ENCODE data around the gene TYMS.

The TYMS gene

GRCh38 chr18:647304-647703 lies 10.1 kb upstream of the TYMS start:
- Histone ChIP-seq H3K9ac (ENCODE audit: low read length) (no peak overlapping the region), H3K27ac (ENCODE audit: low read depth, low read length) (no peak overlapping the region), H3K4me3 (ENCODE audit: low read depth, low read length) (no peak overlapping the region), H3K4me1 (ENCODE audit: control insufficient read depth, insufficient read depth, low read length) (no peaks in the 10 kb centered on the region), H3K9me3 (ENCODE audit: control insufficient read depth, insufficient read depth, low read depth, low read length) (peaks cover 3% of the 10 kb centered on the region; the same call in 1 of the 2 replicates), H3K27me3 (ENCODE audit: control insufficient read depth, insufficient read depth, low read length) (no peaks in the 10 kb centered on the region), H3K36me3 (ENCODE audit: control insufficient read depth, insufficient read depth, low read length) (no peaks in the 10 kb centered on the region)

- Histone ChIP-seq H3K27ac (ENCODE audit: low read depth, low read length) (no peak overlapping the region), H3K36me3 (ENCODE audit: control insufficient read depth, insufficient read depth, low read length) (no peaks in the 10 kb centered on the region)
Measured at GRCh38 chr18:649341-649740, 8.1 kb upstream of the TYMS start.

GRCh38 chr18:650428-650858 lies 7.0 kb upstream of the TYMS start:
- no peak overlapping the region for H3K27ac ChIP-seq (ENCODE audit: low read depth, low read length)
- no peak overlapping the region for H3K9ac ChIP-seq (ENCODE audit: low read length)
- H3K27me3 ChIP-seq (ENCODE audit: control insufficient read depth, insufficient read depth, low read length) = no peaks in the 10 kb centered on the region

More at GRCh38 chr18:649341-649740, 8.1 kb upstream of the TYMS start:
- Histone ChIP-seq H3K27me3 (ENCODE audit: control insufficient read depth, insufficient read depth, low read length) (no peaks in the 10 kb centered on the region), H3K9ac (ENCODE audit: low read length) (no peak overlapping the region), H3K9me3 (ENCODE audit: control insufficient read depth, insufficient read depth, low read depth, low read length) (peaks cover 3% of the 10 kb centered on the region; the same call in 1 of the 2 replicates), H3K4me3 (ENCODE audit: low read depth, low read length) (no peak overlapping the region), H3K4me1 (ENCODE audit: control insufficient read depth, insufficient read depth, low read length) (no peaks in the 10 kb centered on the region)

GRCh38 chr18:652131-652530 lies 5.3 kb upstream of the TYMS start:
- H3K4me1 ChIP-seq (ENCODE audit: control insufficient read depth, insufficient read depth, low read length) = 0 out of 2 replicates have a peak, but pooled peaks cover 9% of the 10 kb centered on the region
- H3K4me3 ChIP-seq (ENCODE audit: low read depth, low read length) = no peak overlapping the region
- no peak overlapping the region for H3K9ac ChIP-seq (ENCODE audit: low read length)
- H3K9me3 ChIP-seq (ENCODE audit: control insufficient read depth, insufficient read depth, low read depth, low read length) = no peaks in the 10 kb centered on the region
- H3K27me3 ChIP-seq (ENCODE audit: control insufficient read depth, insufficient read depth, low read length) = no peaks in the 10 kb centered on the region
- H3K27ac ChIP-seq (ENCODE audit: low read depth, low read length) = no peak overlapping the region
- H3K36me3 ChIP-seq (ENCODE audit: control insufficient read depth, insufficient read depth, low read length) = no peaks in the 10 kb centered on the region

More at GRCh38 chr18:650428-650858, 7.0 kb upstream of the TYMS start:
- 0 out of 2 replicates have a peak, but pooled peaks cover 3% of the 10 kb centered on the region for H3K4me1 ChIP-seq (ENCODE audit: control insufficient read depth, insufficient read depth, low read length)
- H3K9me3 ChIP-seq (ENCODE audit: control insufficient read depth, insufficient read depth, low read depth, low read length) = no peaks in the 10 kb centered on the region
- H3K36me3 ChIP-seq (ENCODE audit: control insufficient read depth, insufficient read depth, low read length) = no peaks in the 10 kb centered on the region
- H3K4me3 ChIP-seq (ENCODE audit: low read depth, low read length) = no peak overlapping the region

- H3K4me1 ChIP-seq (ENCODE audit: control insufficient read depth, insufficient read depth, low read length) = 0 out of 2 replicates have a peak, but pooled peaks cover 9% of the 10 kb centered on the region
- no peaks in the 10 kb centered on the region for H3K27me3 ChIP-seq (ENCODE audit: control insufficient read depth, insufficient read depth, low read length)
- no peak overlapping the region for H3K27ac ChIP-seq (ENCODE audit: low read depth, low read length)
- H3K36me3 ChIP-seq (ENCODE audit: control insufficient read depth, insufficient read depth, low read length) = no peaks in the 10 kb centered on the region
- H3K9ac ChIP-seq (ENCODE audit: low read length) = no peak overlapping the region
- H3K9me3 ChIP-seq (ENCODE audit: control insufficient read depth, insufficient read depth, low read depth, low read length) = no peaks in the 10 kb centered on the region
- H3K4me3 ChIP-seq (ENCODE audit: low read depth, low read length) = no peak overlapping the region
Measured at GRCh38 chr18:653512-653911, 3.9 kb upstream of the TYMS start.

DNA sequence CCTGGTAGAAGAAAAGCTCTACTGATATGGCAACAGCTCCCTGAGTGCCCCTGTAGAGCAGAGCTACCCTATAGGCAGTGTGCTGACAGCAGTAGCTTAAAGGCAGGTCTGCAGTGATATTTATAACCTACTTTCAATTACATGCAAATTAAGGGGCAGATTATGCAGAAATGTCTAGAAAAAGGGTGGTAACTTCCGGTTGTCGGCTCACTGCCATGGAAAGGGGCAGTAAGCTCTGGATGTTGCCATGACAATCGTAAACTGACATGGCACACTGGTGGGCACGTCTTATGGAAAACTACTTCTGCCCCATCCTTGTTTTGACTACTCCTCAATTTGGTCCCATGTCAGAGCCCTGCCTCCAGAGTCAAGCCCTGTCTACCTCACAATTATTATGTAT lies 2.9 kb upstream of the TYMS start:
- Histone ChIP-seq H3K4me1 (ENCODE audit: control insufficient read depth, insufficient read depth, low read length) (peaks cover 16% of the 10 kb centered on the region; the same call in 1 of the 2 replicates), H3K9ac (ENCODE audit: low read length) (no peak overlapping the region), H3K9me3 (ENCODE audit: control insufficient read depth, insufficient read depth, low read depth, low read length) (no peaks in the 10 kb centered on the region), H3K36me3 (ENCODE audit: control insufficient read depth, insufficient read depth, low read length) (peaks cover 8% of the 10 kb centered on the region), H3K27me3 (ENCODE audit: control insufficient read depth, insufficient read depth, low read length) (no peaks in the 10 kb centered on the region), H3K27ac (ENCODE audit: low read depth, low read length) (no peak overlapping the region), H3K4me3 (ENCODE audit: low read depth, low read length) (no peak overlapping the region)

- H3K27me3 ChIP-seq (ENCODE audit: control insufficient read depth, insufficient read depth, low read length) = no peaks in the 10 kb centered on the region
- peaks cover 16% of the 10 kb centered on the region; the same call in 1 of the 2 replicates for H3K4me1 ChIP-seq (ENCODE audit: control insufficient read depth, insufficient read depth, low read length)
- no peaks in the 10 kb centered on the region for H3K9me3 ChIP-seq (ENCODE audit: control insufficient read depth, insufficient read depth, low read depth, low read length)
- H3K27ac ChIP-seq (ENCODE audit: low read depth, low read length) = no peak overlapping the region
- no peak overlapping the region for H3K9ac ChIP-seq (ENCODE audit: low read length)
- H3K36me3 ChIP-seq (ENCODE audit: control insufficient read depth, insufficient read depth, low read length) = peaks cover 16% of the 10 kb centered on the region
- H3K4me3 ChIP-seq (ENCODE audit: low read depth, low read length) = peak overlapping the region; percentile 13; the same call in 1 of the 2 replicates
Measured at GRCh38 chr18:655445-655844, 2.0 kb upstream of the TYMS start.

DNA sequence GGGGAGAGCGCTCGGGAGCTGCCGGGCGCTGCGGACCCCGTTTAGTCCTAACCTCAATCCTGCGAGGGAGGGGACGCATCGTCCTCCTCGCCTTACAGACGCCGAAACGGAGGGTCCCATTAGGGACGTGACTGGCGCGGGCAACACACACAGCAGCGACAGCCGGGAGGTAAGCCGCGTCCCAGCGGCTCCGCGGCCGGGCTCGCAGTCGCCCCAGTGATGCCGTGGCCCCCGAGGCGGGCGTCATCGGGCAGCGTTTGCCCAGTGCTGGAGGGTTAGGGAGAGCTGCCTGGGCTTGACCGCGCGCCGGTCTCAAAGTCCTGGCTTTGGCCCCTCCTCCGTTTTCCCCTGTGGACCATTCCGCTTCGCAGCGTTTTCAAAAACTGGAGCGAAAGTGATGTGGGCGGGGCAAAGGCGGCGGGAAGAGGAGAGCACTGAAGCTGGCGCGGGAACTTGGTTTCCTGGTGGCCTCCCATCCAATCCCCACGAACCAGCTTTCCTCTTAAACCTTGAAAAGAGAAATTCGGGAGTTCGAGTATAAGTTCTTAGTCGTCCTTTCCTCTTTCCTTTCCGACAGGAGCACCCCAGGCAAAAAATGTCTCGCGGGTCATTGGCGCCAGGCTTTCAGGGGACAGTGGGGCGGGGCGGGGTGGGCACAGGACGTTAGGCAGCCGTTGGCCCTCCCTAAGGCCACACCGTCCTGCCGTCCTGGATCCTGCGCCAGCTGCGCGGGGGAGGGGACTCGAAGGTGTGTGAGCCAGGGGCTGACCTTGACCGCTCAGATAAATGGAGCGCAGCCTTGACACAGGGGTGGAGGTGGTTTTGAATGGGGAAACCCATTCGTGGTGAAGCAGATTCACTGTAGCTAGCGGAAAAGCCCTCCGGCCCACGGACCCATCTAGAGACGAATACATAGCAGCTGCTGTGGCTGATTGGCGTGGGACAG lies 821 bp downstream of the TYMS start:
- Histone ChIP-seq H3K4me1 (ENCODE audit: control insufficient read depth, insufficient read depth, low read length) (peaks cover 16% of the 10 kb centered on the region; the same call in 1 of the 2 replicates), H3K9ac (ENCODE audit: low read length) (peak overlapping the region; percentile 94), H3K27me3 (ENCODE audit: control insufficient read depth, insufficient read depth, low read length) (no peaks in the 10 kb centered on the region), H3K4me3 (ENCODE audit: low read depth, low read length) (peak overlapping the region; percentile 91), H3K27ac (ENCODE audit: low read depth, low read length) (peak overlapping the region; percentile 89), H3K9me3 (ENCODE audit: control insufficient read depth, insufficient read depth, low read depth, low read length) (peaks cover 8% of the 10 kb centered on the region; the same call in 1 of the 2 replicates), H3K36me3 (ENCODE audit: control insufficient read depth, insufficient read depth, low read length) (peaks cover 37% of the 10 kb centered on the region)

GRCh38 chr18:658947-659533 lies 1.6 kb downstream of the TYMS start:
- peak overlapping the region; percentile 91 for H3K4me3 ChIP-seq (ENCODE audit: low read depth, low read length)
- no peaks in the 10 kb centered on the region for H3K27me3 ChIP-seq (ENCODE audit: control insufficient read depth, insufficient read depth, low read length)
- peaks cover 8% of the 10 kb centered on the region; the same call in 1 of the 2 replicates for H3K9me3 ChIP-seq (ENCODE audit: control insufficient read depth, insufficient read depth, low read depth, low read length)
- H3K4me1 ChIP-seq (ENCODE audit: control insufficient read depth, insufficient read depth, low read length) = peaks cover 16% of the 10 kb centered on the region; the same call in 1 of the 2 replicates
- H3K36me3 ChIP-seq (ENCODE audit: control insufficient read depth, insufficient read depth, low read length) = peaks cover 37% of the 10 kb centered on the region
- no peak overlapping the region; the same call in 1 of the 2 replicates for H3K27ac ChIP-seq (ENCODE audit: low read depth, low read length)
- peak overlapping the region; percentile 94 for H3K9ac ChIP-seq (ENCODE audit: low read length)

DNA sequence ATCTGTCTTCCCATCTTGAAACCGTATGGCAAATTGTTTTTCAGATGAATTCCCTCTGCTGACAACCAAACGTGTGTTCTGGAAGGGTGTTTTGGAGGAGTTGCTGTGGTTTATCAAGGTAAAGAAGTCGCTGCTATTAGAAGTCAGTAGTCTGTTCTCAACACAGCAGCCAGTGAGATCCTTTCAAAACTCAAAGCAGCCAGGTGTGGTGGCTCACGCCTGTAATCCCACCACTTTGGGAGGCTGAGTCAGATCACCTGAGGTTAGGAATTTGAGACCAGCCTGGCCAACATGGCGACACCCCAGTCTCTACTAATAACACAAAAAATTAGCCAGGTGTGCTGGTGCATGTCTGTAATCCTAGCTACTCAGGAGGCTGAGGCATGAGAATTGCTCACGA lies 2.1 kb downstream of the TYMS start:
- H3K27ac ChIP-seq (ENCODE audit: low read depth, low read length) = no peak overlapping the region
- no peak overlapping the region for H3K4me3 ChIP-seq (ENCODE audit: low read depth, low read length)
- peaks cover 37% of the 10 kb centered on the region for H3K36me3 ChIP-seq (ENCODE audit: control insufficient read depth, insufficient read depth, low read length)
- no peak overlapping the region for H3K9ac ChIP-seq (ENCODE audit: low read length)
- H3K4me1 ChIP-seq (ENCODE audit: control insufficient read depth, insufficient read depth, low read length) = peaks cover 16% of the 10 kb centered on the region; the same call in 1 of the 2 replicates
- H3K9me3 ChIP-seq (ENCODE audit: control insufficient read depth, insufficient read depth, low read depth, low read length) = peaks cover 8% of the 10 kb centered on the region; the same call in 1 of the 2 replicates
- H3K27me3 ChIP-seq (ENCODE audit: control insufficient read depth, insufficient read depth, low read length) = no peaks in the 10 kb centered on the region
